ENCODE results near the gene TBATA. TPM values are rescaled to one million over a fixed set of nuclear protein-coding genes. Genes with fewer than 3 reads are reported as not detected.

The TBATA gene
- total RNA-seq, 1 experiment from 2014 or later, result not detected

- no peak for DNase-seq
- Mint-ChIP-seq H3K36me3 (ENCODE audit: insufficient read depth, unreplicated experiment) (no peaks in the 10 kb centered on the region), H3K27ac (ENCODE audit: unreplicated experiment) (no peak overlapping the region), H3K4me1 (ENCODE audit: low read depth, unreplicated experiment) (no peaks in the 10 kb centered on the region), H3K27me3 (ENCODE audit: unreplicated experiment) (peaks cover 98% of the 10 kb centered on the region), H3K4me3 (ENCODE audit: low read depth, unreplicated experiment) (no peak overlapping the region), H3K9me3 (ENCODE audit: low read depth, unreplicated experiment) (no peaks in the 10 kb centered on the region)
- TF ChIP-seq CTCF (IDR thresholded peaks at IDR 0.05; ENCODE audit: unreplicated experiment), result no peak
- no TSS peak for BruUV-seq (replicated peaks)
- intact Hi-C loops (cut with micrococcal nuclease; ENCODE audit: unreplicated experiment), result no loop called here
- CTCF ChIA-PET, result no interaction called here
Measured at GRCh38 chr10:70732569-70732968, 52.6 kb downstream of the TBATA start.

- CTCF ChIA-PET, result interaction anchor here (0.7 kb wide), 1 partner anchor 81 kb away, joined by 4 read pairs; no protein-coding TSS in a partner anchor
- no peak for DNase-seq
- intact Hi-C loops (cut with micrococcal nuclease; ENCODE audit: unreplicated experiment), result no loop called here
- Mint-ChIP-seq H3K27ac (ENCODE audit: unreplicated experiment) (no peak overlapping the region), H3K27me3 (ENCODE audit: unreplicated experiment) (peaks cover 98% of the 10 kb centered on the region), H3K4me1 (ENCODE audit: low read depth, unreplicated experiment) (no peaks in the 10 kb centered on the region), H3K4me3 (ENCODE audit: low read depth, unreplicated experiment) (no peak overlapping the region), H3K36me3 (ENCODE audit: insufficient read depth, unreplicated experiment) (no peaks in the 10 kb centered on the region), H3K9me3 (ENCODE audit: low read depth, unreplicated experiment) (no peaks in the 10 kb centered on the region)
- TF ChIP-seq CTCF (IDR thresholded peaks at IDR 0.05; ENCODE audit: unreplicated experiment), result no peak
- BruUV-seq (replicated peaks), result no TSS peak
Measured at GRCh38 chr10:70730955-70731354, 54.2 kb downstream of the TBATA start.

- Mint-ChIP-seq H3K36me3 (ENCODE audit: insufficient read depth, unreplicated experiment) (no peaks in the 10 kb centered on the region), H3K4me3 (ENCODE audit: low read depth, unreplicated experiment) (no peak overlapping the region), H3K27ac (ENCODE audit: unreplicated experiment) (no peak overlapping the region), H3K4me1 (ENCODE audit: low read depth, unreplicated experiment) (no peaks in the 10 kb centered on the region), H3K9me3 (ENCODE audit: low read depth, unreplicated experiment) (no peaks in the 10 kb centered on the region), H3K27me3 (ENCODE audit: unreplicated experiment) (peaks cover 98% of the 10 kb centered on the region)
- no peak for DNase-seq
- intact Hi-C loops (cut with micrococcal nuclease; ENCODE audit: unreplicated experiment), result no loop called here
- BruUV-seq (replicated peaks), result no TSS peak
- CTCF ChIA-PET, result no interaction called here
- no peak for TF ChIP-seq CTCF (IDR thresholded peaks at IDR 0.05; ENCODE audit: unreplicated experiment)
Measured at GRCh38 chr10:70729763-70730357, 55.3 kb downstream of the TBATA start.

GRCh38 chr10:70728328-70728727, 56.8 kb downstream of the TBATA start:
- H3K27ac Mint-ChIP-seq (ENCODE audit: unreplicated experiment), result no peak overlapping the region
- no peaks in the 10 kb centered on the region for H3K36me3 Mint-ChIP-seq (ENCODE audit: insufficient read depth, unreplicated experiment)
- H3K27me3 Mint-ChIP-seq (ENCODE audit: unreplicated experiment), result peaks cover 98% of the 10 kb centered on the region
- H3K9me3 Mint-ChIP-seq (ENCODE audit: low read depth, unreplicated experiment), result no peaks in the 10 kb centered on the region
- H3K4me3 Mint-ChIP-seq (ENCODE audit: low read depth, unreplicated experiment), result no peak overlapping the region
- no peaks in the 10 kb centered on the region for H3K4me1 Mint-ChIP-seq (ENCODE audit: low read depth, unreplicated experiment)
- CTCF ChIA-PET, result interaction anchor here (1.3 kb wide), 1 partner anchor 9 kb away, joined by 3 read pairs; no protein-coding TSS in a partner anchor
- no TSS peak for BruUV-seq (replicated peaks)
- TF ChIP-seq CTCF (IDR thresholded peaks at IDR 0.05; ENCODE audit: unreplicated experiment), result no peak
- intact Hi-C loops (cut with micrococcal nuclease; ENCODE audit: unreplicated experiment), result no loop called here
- no peak for DNase-seq

Measured in Calu3 (cell line).